ENCODE measurements around the gene GTF2F2.
A peak's percentile ranks its signal among the peaks of the same experiment; 100 is the strongest.
"Not testable (repeated sequence)": the region's sequence is repeated elsewhere in the genome, so short reads cannot be mapped to it uniquely, and the experiment has no call there.

The GTF2F2 gene

GRCh38 chr13:45180713-45181601 is 60.6 kb downstream of the GTF2F2 start:
- no peak for DNase-seq

DNA sequence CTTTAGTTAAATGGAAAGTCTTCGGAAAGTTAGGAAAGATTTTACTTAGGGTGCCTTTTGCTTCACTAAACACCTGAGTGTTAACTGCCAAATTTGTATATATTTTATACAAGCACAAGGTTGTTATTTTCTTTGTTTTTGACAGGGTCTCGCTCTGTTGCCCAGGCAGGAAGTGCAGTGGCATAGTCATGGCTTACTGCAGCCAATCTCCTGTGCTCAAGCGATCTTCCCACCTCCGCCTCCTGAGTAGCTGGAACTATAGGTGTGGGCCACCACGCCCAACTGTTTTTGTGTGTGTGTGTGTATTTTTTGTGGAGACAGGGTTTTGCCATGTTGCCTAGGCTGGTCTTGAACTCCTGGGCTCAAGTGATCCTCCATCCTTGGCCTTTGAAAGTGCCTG is 64.4 kb downstream of the GTF2F2 start:
- no peak for DNase-seq

GRCh38 chr13:45185286-45185685 is 65.0 kb downstream of the GTF2F2 start:
- DNase-seq: no peak

- DNase-seq: not testable (repeated sequence)
These were observed 68.8 kb downstream of the GTF2F2 start for GRCh38 chr13:45189077-45189476.

- DNase-seq: not testable (repeated sequence)
These were observed 69.2 kb downstream of the GTF2F2 start for GRCh38 chr13:45189511-45189910.

- DNase-seq: no peak
These were observed 71.6 kb downstream of the GTF2F2 start for GRCh38 chr13:45191874-45192273.

DNA sequence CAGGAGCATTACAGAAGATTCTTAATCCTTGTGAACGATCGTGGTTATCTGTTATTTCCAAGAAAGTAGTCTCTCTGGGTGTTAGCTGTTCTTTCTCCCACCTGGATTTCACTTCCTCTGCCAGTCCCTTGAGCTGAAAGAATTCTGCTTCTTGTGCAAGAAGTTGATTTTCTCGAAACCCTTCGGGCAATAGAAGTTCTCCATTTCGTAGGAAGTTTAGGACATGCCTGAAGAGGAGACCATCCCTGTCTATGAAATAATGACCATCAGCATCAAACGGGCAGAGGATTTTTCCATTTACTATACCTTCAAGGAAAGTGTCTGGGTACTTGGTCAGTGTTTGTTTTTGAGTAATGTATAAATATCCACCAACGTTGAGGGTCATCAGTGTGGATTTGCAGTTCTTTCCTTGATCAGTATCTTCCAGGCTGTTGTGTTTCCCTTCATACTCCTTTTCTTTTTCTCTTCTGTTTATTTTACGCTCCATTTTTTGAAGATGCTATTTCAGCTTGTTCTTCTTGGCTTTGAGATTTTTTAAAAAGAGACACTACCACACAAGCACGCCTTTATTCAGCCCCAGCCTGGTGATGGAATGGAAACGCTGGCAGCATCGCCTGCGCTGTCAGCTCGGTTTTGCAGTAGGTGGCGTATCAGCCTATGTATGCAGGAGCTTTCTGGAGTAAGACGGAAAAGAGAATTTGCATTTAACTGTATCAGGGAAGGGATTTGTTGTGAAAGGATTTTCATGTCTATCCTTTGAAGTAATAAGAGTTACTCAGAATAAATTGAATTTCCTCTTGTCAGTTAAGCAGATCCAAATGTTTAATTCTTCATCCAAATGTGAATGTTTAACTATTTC is 74.0 kb downstream of the GTF2F2 start:
- no peak for DNase-seq

- DNase-seq: no peak
These were observed 75.1 kb downstream of the GTF2F2 start for GRCh38 chr13:45195421-45195820.

- DNase-seq: no peak
These were observed 75.8 kb downstream of the GTF2F2 start for GRCh38 chr13:45196096-45196495.

DNA sequence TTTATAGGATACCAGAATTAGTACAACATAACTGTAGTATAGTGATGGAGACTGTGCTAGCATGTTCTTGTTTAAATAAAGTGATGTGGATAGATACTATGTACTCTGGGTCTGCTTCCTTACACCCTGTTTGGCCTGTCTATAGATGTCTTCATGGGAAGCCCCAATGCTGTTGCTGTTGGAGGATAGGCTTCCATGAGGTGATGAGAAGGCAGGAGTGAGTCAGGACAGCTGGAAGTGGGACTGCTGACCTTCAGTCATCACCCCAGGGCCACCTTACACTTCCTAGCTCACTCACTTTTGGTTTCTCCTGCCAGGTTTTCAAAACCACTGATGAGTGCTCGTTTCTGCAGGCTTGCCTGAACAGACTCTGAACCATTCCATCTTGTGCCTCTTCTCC is 76.3 kb downstream of the GTF2F2 start:
- no peak for DNase-seq

DNA sequence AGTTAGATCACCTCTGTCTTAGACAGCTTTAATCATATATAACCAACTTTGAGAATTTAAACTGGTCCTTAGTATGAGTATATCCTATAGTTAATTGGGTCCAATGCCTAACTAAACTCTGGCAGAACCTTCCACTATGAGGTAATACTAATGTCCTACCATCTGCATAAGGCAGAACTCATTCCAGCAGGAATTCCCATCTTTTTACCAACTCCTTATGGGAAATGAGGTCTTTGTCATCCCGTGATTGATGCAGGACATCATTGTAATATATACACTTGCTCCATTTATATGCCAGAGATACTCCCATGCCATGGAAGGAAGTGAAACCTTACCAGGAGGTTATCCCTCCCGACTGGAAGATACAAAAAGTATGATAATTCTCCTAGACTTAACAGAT is 77.7 kb downstream of the GTF2F2 start:
- no peak for DNase-seq

DNA sequence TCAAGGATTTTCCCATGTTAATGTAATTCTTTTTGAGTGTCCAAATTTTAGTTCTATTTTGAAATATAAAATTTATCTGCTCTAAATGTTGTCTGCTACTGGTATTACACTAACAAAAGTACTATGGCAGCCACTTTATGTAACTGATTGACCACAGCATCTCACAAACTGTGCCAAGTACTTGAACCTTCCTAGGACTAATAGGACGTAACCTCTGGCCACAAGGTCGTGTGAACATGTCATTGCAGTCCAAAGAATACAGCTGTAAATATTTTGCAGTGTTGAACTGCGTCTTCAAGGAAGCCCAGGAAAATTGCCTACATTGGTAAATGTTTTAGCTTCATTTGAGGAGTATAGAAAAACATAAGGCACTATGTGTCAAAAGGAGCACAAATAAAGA is 78.6 kb downstream of the GTF2F2 start:
- DNase-seq: no peak

GRCh38 chr13:45199711-45200110 is 79.4 kb downstream of the GTF2F2 start:
- no peak for DNase-seq

- DNase-seq: no peak
These were observed 80.5 kb downstream of the GTF2F2 start, which contains the start of gene KCTD4 for GRCh38 chr13:45200701-45201232. Gene KCTD4 (minus strand): TSS chr13:45201045. CDS start chr13:45194567, 6,478 bp downstream.

- DNase-seq: no peak
These were observed 84.8 kb downstream of the GTF2F2 start for GRCh38 chr13:45205124-45205523.

GRCh38 chr13:45206340-45206739 is 86.0 kb downstream of the GTF2F2 start:
- DNase-seq: no peak

- peak; percentile 65 for DNase-seq
These were observed 87.0 kb downstream of the GTF2F2 start for GRCh38 chr13:45207319-45207718.

- no peak for DNase-seq
These were observed 87.8 kb downstream of the GTF2F2 start for GRCh38 chr13:45208132-45208531.

GRCh38 chr13:45209229-45209628 is 88.9 kb downstream of the GTF2F2 start:
- DNase-seq: peak; percentile 33

DNA sequence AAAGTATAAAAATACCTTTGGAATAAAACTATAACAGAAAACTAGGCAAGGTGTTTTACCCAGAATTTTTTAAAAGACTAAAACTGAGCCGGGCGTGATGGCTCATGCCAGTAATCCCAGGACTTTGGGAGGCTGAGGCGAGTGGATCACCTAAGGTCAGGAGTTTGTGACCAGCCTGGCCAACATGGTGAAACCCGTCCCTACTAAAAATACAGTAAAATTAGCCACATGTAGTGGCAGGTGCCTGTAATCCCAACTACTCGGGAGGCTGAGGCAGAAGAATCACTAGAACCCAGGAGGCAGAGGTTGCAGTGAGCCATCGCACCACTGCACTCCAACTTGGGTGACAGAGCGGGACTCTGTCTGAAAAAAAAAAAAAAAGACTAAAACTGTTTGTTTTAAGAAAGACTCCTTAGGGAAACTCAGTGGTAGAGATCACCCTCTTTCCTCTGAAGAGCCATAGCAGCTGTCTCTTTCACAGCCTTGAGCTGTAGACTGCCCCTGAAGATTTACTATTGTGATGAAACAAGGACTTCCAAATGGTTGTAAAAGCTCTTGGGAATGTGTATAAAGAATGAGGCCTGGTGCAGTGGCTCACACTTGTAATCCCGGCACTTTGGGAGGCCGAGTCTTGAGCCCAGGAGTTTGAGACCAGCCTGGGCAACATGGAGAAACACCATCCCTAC is 95.2 kb downstream of the GTF2F2 start:
- no peak for DNase-seq

DNA sequence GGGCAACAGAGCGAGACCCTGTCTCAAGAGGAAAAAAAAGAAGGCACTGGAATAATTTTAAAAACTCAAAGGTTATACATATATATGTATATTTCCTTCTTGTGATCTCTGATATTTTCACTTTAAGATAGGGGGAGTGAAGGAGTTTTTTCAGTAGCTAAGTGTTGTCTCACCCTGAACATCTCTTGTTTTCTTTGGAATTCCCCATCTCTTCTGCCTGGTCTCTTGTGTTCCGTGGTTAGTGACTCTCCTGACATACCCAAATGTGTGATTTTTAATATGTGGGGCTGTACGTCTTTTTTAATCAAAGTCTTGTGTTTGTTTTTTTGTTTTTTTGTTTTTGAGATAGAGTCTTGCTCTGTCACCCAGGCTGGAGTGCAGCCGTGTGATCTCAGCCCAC is 95.9 kb downstream of the GTF2F2 start:
- no peak for DNase-seq

DNA sequence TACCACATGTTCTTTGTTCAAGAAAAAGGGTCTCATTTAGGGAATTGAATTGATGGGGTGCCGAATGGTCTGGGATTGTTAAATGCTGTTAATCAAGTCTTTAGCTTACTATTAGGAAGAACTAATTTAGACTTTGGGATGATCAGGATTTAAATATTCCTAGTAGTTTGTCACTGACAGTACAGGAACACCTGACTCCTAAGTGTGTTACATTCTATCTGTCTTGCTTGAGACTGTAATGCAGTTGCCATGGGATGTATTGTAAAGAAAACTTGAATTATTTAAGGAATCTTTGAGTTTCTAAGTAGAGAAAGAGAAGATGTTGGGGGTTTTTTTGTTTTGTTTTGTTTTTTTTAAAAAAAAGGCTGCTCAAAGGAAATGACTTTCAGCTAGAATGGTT is 98.4 kb downstream of the GTF2F2 start:
- no peak for DNase-seq

Data from DMS79 treated with DMSO at 0.1 percent for 48 hours (cell line).